ENCODE measurements around the gene IL15RA.
"Not testable (repeated sequence)": the region's sequence is repeated elsewhere in the genome, so short reads cannot be mapped to it uniquely, and the experiment has no call there.

The IL15RA gene

GRCh38 chr10:5951167-5951711 lies 26.1 kb downstream of the IL15RA start:
- peak; percentile 35 for DNase-seq (ENCODE audit: low read depth)

GRCh38 chr10:5949009-5949759 lies 28.2 kb downstream of the IL15RA start:
- DNase-seq (ENCODE audit: low read depth), result no peak

GRCh38 chr10:5948208-5948585 lies 29.1 kb downstream of the IL15RA start:
- DNase-seq (ENCODE audit: low read depth), result no peak

- no peak for DNase-seq (ENCODE audit: low read depth)
These were observed 29.7 kb downstream of the IL15RA start for GRCh38 chr10:5947471-5948207.

GRCh38 chr10:5946786-5947185 lies 30.6 kb downstream of the IL15RA start:
- DNase-seq (ENCODE audit: low read depth), result no peak

GRCh38 chr10:5946419-5946775 lies 30.9 kb downstream of the IL15RA start:
- not testable (repeated sequence) for DNase-seq (ENCODE audit: low read depth)

- DNase-seq (ENCODE audit: low read depth), result no peak
These were observed 31.6 kb downstream of the IL15RA start for GRCh38 chr10:5945561-5946418.

- DNase-seq (ENCODE audit: low read depth), result no peak
These were observed 32.2 kb downstream of the IL15RA start for GRCh38 chr10:5945190-5945509.

GRCh38 chr10:5944389-5945189 lies 32.8 kb downstream of the IL15RA start:
- peak; percentile 47 for DNase-seq (ENCODE audit: low read depth)

GRCh38 chr10:5943536-5943935 lies 33.8 kb downstream of the IL15RA start:
- no peak for DNase-seq (ENCODE audit: low read depth)

- no peak for DNase-seq (ENCODE audit: low read depth)
These were observed 34.9 kb downstream of the IL15RA start for GRCh38 chr10:5942474-5942873.

- no peak for DNase-seq (ENCODE audit: low read depth)
These were observed 35.3 kb downstream of the IL15RA start for GRCh38 chr10:5942001-5942400.

GRCh38 chr10:5941579-5941978 lies 35.8 kb downstream of the IL15RA start:
- no peak for DNase-seq (ENCODE audit: low read depth)

- DNase-seq (ENCODE audit: low read depth), result no peak
These were observed 36.5 kb downstream of the IL15RA start for GRCh38 chr10:5940807-5941218.

- no peak for DNase-seq (ENCODE audit: low read depth)
These were observed 39.1 kb downstream of the IL15RA start for GRCh38 chr10:5938291-5938690.

GRCh38 chr10:5937016-5937415 lies 40.3 kb downstream of the IL15RA start:
- no peak for DNase-seq (ENCODE audit: low read depth)

GRCh38 chr10:5935628-5936027 lies 41.7 kb downstream of the IL15RA start:
- DNase-seq (ENCODE audit: low read depth), result no peak

- no peak for DNase-seq (ENCODE audit: low read depth)
These were observed 43.3 kb downstream of the IL15RA start for GRCh38 chr10:5933909-5934546.

- no peak for DNase-seq (ENCODE audit: low read depth)
These were observed 45.0 kb downstream of the IL15RA start for GRCh38 chr10:5932345-5932744.

- no peak for DNase-seq (ENCODE audit: low read depth)
These were observed 47.1 kb downstream of the IL15RA start for GRCh38 chr10:5930272-5930671.

- DNase-seq (ENCODE audit: low read depth), result no peak
These were observed 47.9 kb downstream of the IL15RA start for GRCh38 chr10:5929442-5929841.

Data from HS-27A (cell line).